Lower leg skin (tissue), 4 donors: ENCODE data around the gene SPATA46. TPM values are rescaled to one million over a fixed set of nuclear protein-coding genes. Genes with fewer than 3 reads are reported as not detected.

Experiments
- DNase-seq, 2 donors: peaks; one replicate each; pipeline ENCODE4 v3.0.0-alpha.2; 2019; ENCODE audit warnings: low spot score in 2 of 2
- H3K4me3 ChIP-seq: fragments of 200-600 bp; sonication (generic); 2 replicates; pipeline ENCODE4 v1.5.1; 2017; ENCODE audit warnings: mild to moderate bottlenecking, low read depth; ENCODE audit not compliant: poor library complexity, severe bottlenecking
- CTCF ChIP-seq, 3 donors: fragments of 450-650 bp; IDR thresholded peaks; one replicate each; pipeline ENCODE4 v1.5.1; 2016; ENCODE audit warnings: antibody characterized with exemption in 3 of 3, mild to moderate bottlenecking in 3 of 3, moderate library complexity in 2 of 3
- POLR2A ChIP-seq, 2 donors: fragments of 450-650 bp; IDR thresholded peaks; one replicate each; pipeline ENCODE4 v1.6.1; 2016 to 2017; ENCODE audit warnings: antibody characterized with exemption in 2 of 2, mild to moderate bottlenecking in 1 of 2, moderate library complexity in 1 of 2
- WGBS, 2 donors: methylation state at CpG; one replicate each; pipeline ENCODE4 v1.1.5; 2018; 5-methylcytosine and 5-hydroxymethylcytosine counted together
- intact Hi-C: fragments of 100-400 bp; cut with DNase I; formaldehyde crosslinking; loops from one replicate; pipeline ENCODE4 v1.15.0; 2023; ENCODE audit warnings: low total_unique reads
- total RNA-seq, 4 donors: library from RNA; depleted of rRNA; stranded (reverse); fragments of >200 nt; gene quantifications; one replicate each; pipeline ENCODE4 v1.1.0, GENCODE V29; 2016

SPATA46 gene
- total RNA-seq, 4 donors from 2014 or later: not detected

GRCh38 chr1:162360237-162360873 is 16.3 kb downstream of the SPATA46 start:
- TF ChIP-seq POLR2A (IDR thresholded peaks at IDR 0.05) (no peak), CTCF (IDR thresholded peaks at IDR 0.05) (no peak)
- whole genome bisulfite sequencing, 2 donors: 77 to 83% methylated on average over 9 to 10 of the region's 10 CpGs
- H3K4me3 ChIP-seq: no peak overlapping the region
- intact Hi-C loops: no loop called here
- peak in 1 of 2 donors; percentile 31 for DNase-seq

- no peak for TF ChIP-seq POLR2A (IDR thresholded peaks at IDR 0.05)
- TF ChIP-seq CTCF (IDR thresholded peaks at IDR 0.05): no peak
- DNase-seq: peak in 1 of 2 donors; percentile 26
- intact Hi-C loops: no loop called here
- 86 to 90% methylated on average over 8 to 10 of the region's 10 CpGs for WGBS, 2 donors
- no peak overlapping the region for H3K4me3 ChIP-seq
These were observed 17.0 kb downstream of the SPATA46 start for GRCh38 chr1:162359523-162360236.

GRCh38 chr1:162358928-162359327 is 17.7 kb downstream of the SPATA46 start:
- intact Hi-C loops: no loop called here
- WGBS, 2 donors: 45 to 65% methylated on average over 1 of the region's 1 CpG
- TF ChIP-seq CTCF (IDR thresholded peaks at IDR 0.05): no peak
- TF ChIP-seq POLR2A (IDR thresholded peaks at IDR 0.05): no peak

DNA sequence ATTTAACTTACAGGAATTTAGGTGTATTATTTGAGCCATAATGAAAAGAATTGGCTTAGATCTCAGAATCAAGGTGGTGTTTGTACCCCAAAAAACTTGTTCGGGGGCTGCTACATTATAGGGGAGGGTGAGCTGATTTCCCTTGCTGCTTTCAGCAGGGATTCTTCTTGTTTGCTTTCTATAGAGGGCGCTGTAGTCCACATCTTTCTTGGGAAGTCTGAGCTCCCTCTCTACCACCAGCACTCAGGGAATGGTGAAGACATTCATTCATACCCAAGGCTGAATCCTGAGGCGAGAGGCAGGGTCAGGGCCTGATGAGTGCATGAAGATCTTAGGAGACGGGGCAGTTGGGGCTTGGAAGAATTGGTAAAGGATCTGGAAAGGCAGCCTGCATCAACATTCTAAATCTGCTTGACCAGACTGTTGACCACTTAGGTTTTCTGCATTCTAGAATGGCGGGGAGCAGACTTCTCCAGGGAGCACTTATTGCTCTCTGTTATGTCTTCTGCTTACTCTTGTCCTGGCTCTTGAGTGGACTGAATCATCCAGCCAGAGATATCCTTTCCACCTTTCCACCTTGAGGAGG is 18.9 kb downstream of the SPATA46 start:
- DNase-seq: peak in 1 of 2 donors; percentile 68
- 52 to 53% methylated on average over 5 of the region's 5 CpGs for WGBS, 2 donors
- intact Hi-C loops: no loop called here
- no peak overlapping the region for H3K4me3 ChIP-seq
- TF ChIP-seq CTCF (IDR thresholded peaks at IDR 0.05): no peak
- no peak for TF ChIP-seq POLR2A (IDR thresholded peaks at IDR 0.05)

More at GRCh38 chr1:162358928-162359327, 17.7 kb downstream of the SPATA46 start:
- peak in 1 of 2 donors; percentile 18 for DNase-seq
- H3K4me3 ChIP-seq: no peak overlapping the region

DNA sequence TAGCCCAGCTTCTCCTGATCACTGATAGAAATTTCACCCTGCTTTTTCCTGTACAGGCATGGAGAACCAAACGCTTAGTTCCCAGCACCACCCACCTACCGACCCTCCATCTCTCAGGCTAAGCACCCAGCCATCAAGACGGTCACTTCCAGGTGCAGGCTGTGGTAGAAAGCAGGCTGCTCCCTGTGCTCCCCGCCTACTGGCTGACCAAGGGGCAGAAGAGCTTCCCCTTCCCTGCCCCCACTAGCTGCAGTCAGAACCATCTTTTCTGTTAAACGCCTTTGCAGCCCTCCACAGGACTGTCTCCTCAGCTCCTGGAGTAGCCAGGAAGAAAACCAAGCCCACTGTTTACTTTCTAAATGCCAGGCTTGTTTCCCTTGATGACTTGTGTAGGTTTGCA is 23.0 kb downstream of the SPATA46 start:
- DNase-seq: no peak
- intact Hi-C loops: loop anchor here (5.0 kb wide), 1 partner anchor 159 kb away; no protein-coding TSS in a partner anchor
- WGBS, 2 donors: 77 to 85% methylated on average over 5 of the region's 5 CpGs
- H3K4me3 ChIP-seq: no peak overlapping the region
- no peak for TF ChIP-seq CTCF (IDR thresholded peaks at IDR 0.05)
- TF ChIP-seq POLR2A (IDR thresholded peaks at IDR 0.05): no peak
